Vagina (tissue), 2 donors: ENCODE results near the gene ANKRD39.

Experiments
- CTCF ChIP-seq, 3 experiments: fragments of 450-650 bp in 2 of 3; fragments of 200-600 bp in 1 of 3; sonication (generic) in 1 of 3; IDR thresholded peaks; one replicate each; pipeline ENCODE4 v1.5.1; 2017 to 2019; ENCODE audit warnings: antibody characterized with exemption in 3 of 3, mild to moderate bottlenecking in 2 of 3, moderate library complexity in 2 of 3
- POLR2A ChIP-seq, 2 donors: fragments of 450-650 bp; IDR thresholded peaks; one replicate each; pipeline ENCODE4 v1.6.1; 2017; ENCODE audit warnings: antibody characterized with exemption in 2 of 2, mild to moderate bottlenecking in 2 of 2, moderate library complexity in 2 of 2
- POLR2AphosphoS5 ChIP-seq, 2 donors: sonication (generic); formaldehyde crosslinking; IDR thresholded peaks; one replicate each; pipeline ENCODE4 v1.9.0; 2017; ENCODE audit warnings: antibody characterized with exemption in 2 of 2, mild to moderate bottlenecking in 2 of 2, low read depth in 1 of 2; ENCODE audit not compliant: insufficient read depth in 1 of 2

- TF ChIP-seq CTCF (IDR thresholded peaks at IDR 0.05) (no peak), POLR2A (IDR thresholded peaks at IDR 0.05) (no peak), POLR2AphosphoS5 (IDR thresholded peaks at IDR 0.05; ENCODE audit: insufficient read depth in 1 of 2, low read depth in 1 of 2) (no peak)
Observed at GRCh38 chr2:96880891-96881273, 23.1 kb upstream of the ANKRD39 start.
